Omental fat pad (tissue), 4 donors: Measurements from ENCODE around the gene CYP11A1. TPM values are rescaled to one million over a fixed set of nuclear protein-coding genes. Genes with fewer than 3 reads are reported as not detected.

Source experiments
- ATAC-seq: fragments of 150-250 bp; one replicate; pipeline ENCODE4 v1.9.1; 2016; ENCODE audit warnings: mild to moderate bottlenecking, moderate library complexity; ENCODE audit not compliant: low FRiP score
- DNase-seq: peaks from one replicate; pipeline ENCODE4 v3.0.0-alpha.2; 2019; ENCODE audit warnings: low spot score
- CTCF ChIP-seq, 3 donors: fragments of 450-650 bp; IDR thresholded peaks; one replicate each; pipeline ENCODE4 v1.5.1; 2016 to 2017; ENCODE audit warnings: antibody characterized with exemption in 3 of 3, mild to moderate bottlenecking in 3 of 3, moderate library complexity in 2 of 3
- total RNA-seq, 4 donors: library from RNA; depleted of rRNA; stranded (reverse); fragments of >200 nt; gene quantifications; one replicate each; pipeline ENCODE4 v1.1.0, GENCODE V29; 2016

CYP11A1 gene
- total RNA-seq, 4 donors from 2014 or later, result 1.3 to 4.8 (median 1.4) TPM

DNA sequence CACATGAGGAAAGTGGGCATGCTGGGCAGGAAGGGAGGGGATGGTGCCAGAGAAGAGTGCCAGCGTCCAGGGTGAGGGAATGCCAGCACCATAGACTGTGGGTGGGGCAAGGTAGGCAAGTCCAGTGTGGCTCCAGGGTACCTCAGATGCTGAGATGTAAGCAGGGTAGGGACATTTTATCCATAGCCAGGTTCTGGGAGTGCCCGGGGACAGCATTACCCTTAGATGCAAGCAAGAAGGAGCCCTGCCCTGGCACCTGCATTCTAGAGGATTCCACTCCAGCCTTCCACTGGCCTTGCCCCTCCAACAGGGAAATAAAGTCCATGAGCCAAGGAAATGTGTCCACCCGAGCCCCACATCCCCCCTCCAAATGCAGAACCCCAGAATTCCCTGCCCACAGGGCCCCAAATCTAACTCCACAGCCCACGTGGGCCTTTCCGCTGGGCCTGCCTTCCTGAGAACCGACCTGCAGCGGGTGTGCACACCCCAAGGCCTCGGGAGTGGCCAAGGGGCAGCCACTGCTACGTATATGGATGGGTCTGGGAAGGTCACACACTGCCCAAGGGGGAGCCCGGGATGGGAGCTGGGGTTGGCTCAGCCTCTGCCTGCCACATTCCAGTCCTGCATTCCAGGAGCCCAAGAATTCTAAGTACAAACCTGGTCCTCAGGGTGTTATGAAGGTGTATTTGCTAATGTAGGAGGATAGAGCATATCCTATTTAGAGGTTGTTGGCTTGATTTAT is 20.3 kb upstream of the CYP11A1 start:
- no peak for DNase-seq
- TF ChIP-seq CTCF (IDR thresholded peaks at IDR 0.05), result no peak
- ATAC-seq, result no peak

- no peak for DNase-seq
- ATAC-seq, result no peak
- TF ChIP-seq CTCF (IDR thresholded peaks at IDR 0.05), result no peak
Measured at GRCh38 chr15:74387141-74387541, 19.7 kb upstream of the CYP11A1 start.

GRCh38 chr15:74386496-74387140 is 19.2 kb upstream of the CYP11A1 start:
- ATAC-seq, result no peak
- DNase-seq, result no peak
- no peak for TF ChIP-seq CTCF (IDR thresholded peaks at IDR 0.05)

DNA sequence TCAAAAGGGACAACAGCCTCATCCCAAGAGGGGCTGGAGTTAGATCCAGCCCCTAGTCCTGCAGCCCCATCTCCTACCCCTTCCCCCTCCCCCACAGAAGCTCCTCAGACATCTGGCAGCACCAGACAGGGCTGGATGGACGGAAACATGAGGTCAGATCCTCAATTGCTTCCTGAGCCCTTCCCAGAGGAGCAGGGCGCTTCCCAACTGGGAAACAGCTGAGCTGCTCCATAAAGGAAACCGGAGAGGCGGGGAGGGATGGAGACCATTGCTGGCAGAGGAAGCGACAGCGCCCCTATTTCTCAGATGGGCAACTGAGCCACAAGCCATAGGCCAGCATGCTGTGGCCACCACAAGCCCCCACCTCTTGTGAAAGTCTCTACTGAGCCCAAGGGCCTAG is 18.3 kb upstream of the CYP11A1 start:
- ATAC-seq, result no peak
- no peak for TF ChIP-seq CTCF (IDR thresholded peaks at IDR 0.05)

DNA sequence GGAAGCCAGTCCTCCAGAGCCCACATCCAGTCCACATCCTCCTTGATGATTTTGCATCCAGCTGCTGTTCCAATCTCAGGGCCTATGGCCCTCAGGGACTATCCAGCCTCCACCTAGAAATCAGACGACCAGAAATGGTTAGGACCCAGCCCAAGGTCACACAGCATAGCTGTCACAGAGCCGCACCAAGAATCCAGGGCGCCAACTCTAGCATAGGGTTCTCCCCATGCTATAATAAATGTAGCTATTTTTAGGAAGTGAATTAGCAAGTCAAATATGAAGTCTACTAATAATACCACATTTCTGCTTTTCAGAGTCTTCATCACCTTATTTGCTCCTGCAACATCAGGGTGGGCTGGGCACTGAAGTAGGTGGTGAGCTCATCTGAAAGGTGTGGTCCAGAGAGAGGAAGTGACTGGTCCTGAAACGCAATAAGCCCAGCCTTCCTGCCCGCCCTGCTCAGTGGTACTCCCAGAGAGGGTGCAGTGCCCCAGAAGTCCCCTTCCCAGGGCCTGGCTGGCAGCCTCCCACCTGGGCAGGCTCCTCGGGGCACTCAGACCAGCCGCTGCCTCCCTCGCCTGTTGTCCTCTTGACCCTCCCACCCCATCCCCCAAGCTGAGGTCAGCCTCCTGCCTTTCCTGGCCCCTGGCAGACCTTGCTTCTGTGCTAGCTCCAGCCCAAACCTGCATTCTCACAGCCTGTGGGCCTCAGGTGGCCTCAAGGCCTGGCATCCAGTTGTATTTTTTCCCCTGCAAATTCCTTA is 17.6 kb upstream of the CYP11A1 start:
- TF ChIP-seq CTCF (IDR thresholded peaks at IDR 0.05), result no peak
- DNase-seq (no peak), ATAC-seq (peak; percentile 35)

More for the DNA sequence above, 18.3 kb upstream of the CYP11A1 start:
- no peak for DNase-seq

GRCh38 chr15:74384566-74384880 is 17.1 kb upstream of the CYP11A1 start:
- no peak for TF ChIP-seq CTCF (IDR thresholded peaks at IDR 0.05)
- no peak for DNase-seq
- ATAC-seq, result no peak
